DOHH2 (cell line): Measurements from ENCODE around the gene GPHN.

Experiments
- EZH2phosphoT487 ChIP-seq: fragments of 200-600 bp; sonication (generic); IDR thresholded peaks from 2 replicates; pipeline ENCODE4 v1.6.1; 2017; ENCODE audit warnings: borderline replicate concordance, mild to moderate bottlenecking, antibody characterized with exemption, low read length, moderate library complexity, mixed read lengths
- TF ChIP-seq, protein P1 (sequence below): fragments of 200-600 bp; sonication (generic); IDR thresholded peaks from one replicate; pipeline ENCODE4 v1.5.1; 2014; ENCODE audit warnings: antibody characterized with exemption, mild to moderate bottlenecking, low read depth, low read length; ENCODE audit not compliant: poor library complexity, severe bottlenecking

DNA sequence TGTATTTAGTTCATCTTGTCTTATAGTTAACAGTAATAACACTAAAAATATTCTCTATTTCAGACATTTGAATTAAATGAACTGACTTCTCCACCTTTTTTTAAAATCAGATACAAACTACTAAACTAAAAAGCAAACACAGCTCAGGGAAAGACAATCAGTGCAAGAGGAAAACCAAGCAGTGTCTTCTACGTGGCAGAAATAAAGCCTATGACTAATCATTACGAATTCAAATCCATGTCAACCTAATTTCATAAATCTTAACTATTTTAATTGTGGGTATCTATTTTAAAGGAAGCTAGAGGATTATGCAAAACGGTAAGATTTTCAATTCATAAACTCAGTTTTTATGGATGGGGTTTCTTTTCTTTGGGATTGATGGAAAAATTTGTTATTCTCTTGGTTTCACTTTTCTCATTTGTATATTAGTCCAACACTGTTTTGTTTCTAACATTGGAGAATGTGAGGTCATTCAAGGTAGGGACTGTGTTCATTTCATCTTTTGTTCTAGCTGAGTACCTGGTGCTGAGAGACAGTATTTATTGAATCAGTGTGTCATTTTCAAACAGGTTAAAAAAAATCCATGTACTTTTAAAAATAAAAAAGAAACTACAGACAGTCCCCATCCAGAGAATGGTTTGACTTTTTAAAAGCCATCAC lies 720.5 kb downstream of the GPHN start:
- TF ChIP-seq, protein P1, sequence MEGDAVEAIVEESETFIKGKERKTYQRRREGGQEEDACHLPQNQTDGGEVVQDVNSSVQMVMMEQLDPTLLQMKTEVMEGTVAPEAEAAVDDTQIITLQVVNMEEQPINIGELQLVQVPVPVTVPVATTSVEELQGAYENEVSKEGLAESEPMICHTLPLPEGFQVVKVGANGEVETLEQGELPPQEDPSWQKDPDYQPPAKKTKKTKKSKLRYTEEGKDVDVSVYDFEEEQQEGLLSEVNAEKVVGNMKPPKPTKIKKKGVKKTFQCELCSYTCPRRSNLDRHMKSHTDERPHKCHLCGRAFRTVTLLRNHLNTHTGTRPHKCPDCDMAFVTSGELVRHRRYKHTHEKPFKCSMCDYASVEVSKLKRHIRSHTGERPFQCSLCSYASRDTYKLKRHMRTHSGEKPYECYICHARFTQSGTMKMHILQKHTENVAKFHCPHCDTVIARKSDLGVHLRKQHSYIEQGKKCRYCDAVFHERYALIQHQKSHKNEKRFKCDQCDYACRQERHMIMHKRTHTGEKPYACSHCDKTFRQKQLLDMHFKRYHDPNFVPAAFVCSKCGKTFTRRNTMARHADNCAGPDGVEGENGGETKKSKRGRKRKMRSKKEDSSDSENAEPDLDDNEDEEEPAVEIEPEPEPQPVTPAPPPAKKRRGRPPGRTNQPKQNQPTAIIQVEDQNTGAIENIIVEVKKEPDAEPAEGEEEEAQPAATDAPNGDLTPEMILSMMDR = no peak
- no peak for TF ChIP-seq EZH2phosphoT487
